ENCODE results near the gene NFIX. TPM values are rescaled to one million over a fixed set of nuclear protein-coding genes. Genes with fewer than 3 reads are reported as not detected.

The NFIX gene
- total and polyA plus RNA-seq, 2 of the 13 experiments (the other 11 are each of a cell fraction or from before 2014, with no cell fraction given): 3.4 to 5.4 TPM

GRCh38 chr19:13052447-13053175 is 57.3 kb downstream of the NFIX start (continued):
- TF ChIP-seq, protein P1, sequence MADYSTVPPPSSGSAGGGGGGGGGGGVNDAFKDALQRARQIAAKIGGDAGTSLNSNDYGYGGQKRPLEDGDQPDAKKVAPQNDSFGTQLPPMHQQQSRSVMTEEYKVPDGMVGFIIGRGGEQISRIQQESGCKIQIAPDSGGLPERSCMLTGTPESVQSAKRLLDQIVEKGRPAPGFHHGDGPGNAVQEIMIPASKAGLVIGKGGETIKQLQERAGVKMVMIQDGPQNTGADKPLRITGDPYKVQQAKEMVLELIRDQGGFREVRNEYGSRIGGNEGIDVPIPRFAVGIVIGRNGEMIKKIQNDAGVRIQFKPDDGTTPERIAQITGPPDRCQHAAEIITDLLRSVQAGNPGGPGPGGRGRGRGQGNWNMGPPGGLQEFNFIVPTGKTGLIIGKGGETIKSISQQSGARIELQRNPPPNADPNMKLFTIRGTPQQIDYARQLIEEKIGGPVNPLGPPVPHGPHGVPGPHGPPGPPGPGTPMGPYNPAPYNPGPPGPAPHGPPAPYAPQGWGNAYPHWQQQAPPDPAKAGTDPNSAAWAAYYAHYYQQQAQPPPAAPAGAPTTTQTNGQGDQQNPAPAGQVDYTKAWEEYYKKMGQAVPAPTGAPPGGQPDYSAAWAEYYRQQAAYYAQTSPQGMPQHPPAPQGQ (CRISPR knock-in tag; IDR thresholded peaks at IDR 0.05; ENCODE audit: borderline replicate concordance): no peak
- no peak for TF ChIP-seq ZNF331 (CRISPR knock-in tag; IDR thresholded peaks at IDR 0.05)
- TF ChIP-seq, protein P2, sequence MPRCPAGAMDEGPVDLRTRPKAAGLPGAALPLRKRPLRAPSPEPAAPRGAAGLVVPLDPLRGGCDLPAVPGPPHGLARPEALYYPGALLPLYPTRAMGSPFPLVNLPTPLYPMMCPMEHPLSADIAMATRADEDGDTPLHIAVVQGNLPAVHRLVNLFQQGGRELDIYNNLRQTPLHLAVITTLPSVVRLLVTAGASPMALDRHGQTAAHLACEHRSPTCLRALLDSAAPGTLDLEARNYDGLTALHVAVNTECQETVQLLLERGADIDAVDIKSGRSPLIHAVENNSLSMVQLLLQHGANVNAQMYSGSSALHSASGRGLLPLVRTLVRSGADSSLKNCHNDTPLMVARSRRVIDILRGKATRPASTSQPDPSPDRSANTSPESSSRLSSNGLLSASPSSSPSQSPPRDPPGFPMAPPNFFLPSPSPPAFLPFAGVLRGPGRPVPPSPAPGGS (CRISPR knock-in tag; IDR thresholded peaks at IDR 0.05): no peak
- 0 out of 2 replicates have a peak, but pooled peaks have one; percentile 17 for TF ChIP-seq MTA1 (CRISPR knock-in tag; IDR thresholded peaks at IDR 0.05; ENCODE audit: borderline replicate concordance)
- no peak for TF ChIP-seq ZNF777 (CRISPR knock-in tag; IDR thresholded peaks at IDR 0.05)
- 0 out of 2 replicates have a peak, but pooled peaks have one; percentile 59 for TF ChIP-seq MTF2 (CRISPR knock-in tag; IDR thresholded peaks at IDR 0.05; ENCODE audit: borderline replicate concordance)
- TF ChIP-seq ATF1 (CRISPR knock-in tag; IDR thresholded peaks at IDR 0.05): no peak
- TF ChIP-seq, protein P3, sequence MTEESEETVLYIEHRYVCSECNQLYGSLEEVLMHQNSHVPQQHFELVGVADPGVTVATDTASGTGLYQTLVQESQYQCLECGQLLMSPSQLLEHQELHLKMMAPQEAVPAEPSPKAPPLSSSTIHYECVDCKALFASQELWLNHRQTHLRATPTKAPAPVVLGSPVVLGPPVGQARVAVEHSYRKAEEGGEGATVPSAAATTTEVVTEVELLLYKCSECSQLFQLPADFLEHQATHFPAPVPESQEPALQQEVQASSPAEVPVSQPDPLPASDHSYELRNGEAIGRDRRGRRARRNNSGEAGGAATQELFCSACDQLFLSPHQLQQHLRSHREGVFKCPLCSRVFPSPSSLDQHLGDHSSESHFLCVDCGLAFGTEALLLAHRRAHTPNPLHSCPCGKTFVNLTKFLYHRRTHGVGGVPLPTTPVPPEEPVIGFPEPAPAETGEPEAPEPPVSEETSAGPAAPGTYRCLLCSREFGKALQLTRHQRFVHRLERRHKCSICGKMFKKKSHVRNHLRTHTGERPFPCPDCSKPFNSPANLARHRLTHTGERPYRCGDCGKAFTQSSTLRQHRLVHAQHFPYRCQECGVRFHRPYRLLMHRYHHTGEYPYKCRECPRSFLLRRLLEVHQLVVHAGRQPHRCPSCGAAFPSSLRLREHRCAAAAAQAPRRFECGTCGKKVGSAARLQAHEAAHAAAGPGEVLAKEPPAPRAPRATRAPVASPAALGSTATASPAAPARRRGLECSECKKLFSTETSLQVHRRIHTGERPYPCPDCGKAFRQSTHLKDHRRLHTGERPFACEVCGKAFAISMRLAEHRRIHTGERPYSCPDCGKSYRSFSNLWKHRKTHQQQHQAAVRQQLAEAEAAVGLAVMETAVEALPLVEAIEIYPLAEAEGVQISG (CRISPR knock-in tag; IDR thresholded peaks at IDR 0.05): no peak
- 0 out of 2 replicates have a peak, but pooled peaks have one; percentile 23 for TF ChIP-seq MXD1 (CRISPR knock-in tag; IDR thresholded peaks at IDR 0.05)
- TF ChIP-seq, protein P4, sequence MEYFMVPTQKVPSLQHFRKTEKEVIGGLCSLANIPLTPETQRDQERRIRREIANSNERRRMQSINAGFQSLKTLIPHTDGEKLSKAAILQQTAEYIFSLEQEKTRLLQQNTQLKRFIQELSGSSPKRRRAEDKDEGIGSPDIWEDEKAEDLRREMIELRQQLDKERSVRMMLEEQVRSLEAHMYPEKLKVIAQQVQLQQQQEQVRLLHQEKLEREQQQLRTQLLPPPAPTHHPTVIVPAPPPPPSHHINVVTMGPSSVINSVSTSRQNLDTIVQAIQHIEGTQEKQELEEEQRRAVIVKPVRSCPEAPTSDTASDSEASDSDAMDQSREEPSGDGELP (IDR thresholded peaks at IDR 0.05; ENCODE audit: borderline replicate concordance, low read depth): no peak
- TF ChIP-seq ZNF34 (CRISPR knock-in tag; IDR thresholded peaks at IDR 0.05; ENCODE audit: borderline replicate concordance): 0 out of 2 replicates have a peak, but pooled peaks have one; percentile 38
- 0 out of 2 replicates have a peak, but pooled peaks have one; percentile 22 for TF ChIP-seq ZMYM4 (CRISPR knock-in tag; IDR thresholded peaks at IDR 0.05)
- TF ChIP-seq ZMYM3 (CRISPR knock-in tag; IDR thresholded peaks at IDR 0.05): no peak
- TF ChIP-seq NBN (conservative IDR thresholded peaks at IDR 0.05): no peak
- TF ChIP-seq PCBP2 (optimal IDR thresholded peaks at IDR 0.05; ENCODE audit: low read depth, low read length, poor library complexity, severe bottlenecking): no peak
- TF ChIP-seq, protein P5, sequence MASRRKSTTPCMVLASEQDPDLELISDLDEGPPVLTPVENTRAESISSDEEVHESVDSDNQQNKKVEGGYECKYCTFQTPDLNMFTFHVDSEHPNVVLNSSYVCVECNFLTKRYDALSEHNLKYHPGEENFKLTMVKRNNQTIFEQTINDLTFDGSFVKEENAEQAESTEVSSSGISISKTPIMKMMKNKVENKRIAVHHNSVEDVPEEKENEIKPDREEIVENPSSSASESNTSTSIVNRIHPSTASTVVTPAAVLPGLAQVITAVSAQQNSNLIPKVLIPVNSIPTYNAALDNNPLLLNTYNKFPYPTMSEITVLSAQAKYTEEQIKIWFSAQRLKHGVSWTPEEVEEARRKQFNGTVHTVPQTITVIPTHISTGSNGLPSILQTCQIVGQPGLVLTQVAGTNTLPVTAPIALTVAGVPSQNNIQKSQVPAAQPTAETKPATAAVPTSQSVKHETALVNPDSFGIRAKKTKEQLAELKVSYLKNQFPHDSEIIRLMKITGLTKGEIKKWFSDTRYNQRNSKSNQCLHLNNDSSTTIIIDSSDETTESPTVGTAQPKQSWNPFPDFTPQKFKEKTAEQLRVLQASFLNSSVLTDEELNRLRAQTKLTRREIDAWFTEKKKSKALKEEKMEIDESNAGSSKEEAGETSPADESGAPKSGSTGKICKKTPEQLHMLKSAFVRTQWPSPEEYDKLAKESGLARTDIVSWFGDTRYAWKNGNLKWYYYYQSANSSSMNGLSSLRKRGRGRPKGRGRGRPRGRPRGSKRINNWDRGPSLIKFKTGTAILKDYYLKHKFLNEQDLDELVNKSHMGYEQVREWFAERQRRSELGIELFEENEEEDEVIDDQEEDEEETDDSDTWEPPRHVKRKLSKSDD (CRISPR knock-in tag; IDR thresholded peaks at IDR 0.05; ENCODE audit: low read depth): no peak
- no peak for TF ChIP-seq TRIM24 (CRISPR knock-in tag; IDR thresholded peaks at IDR 0.05)
- TF ChIP-seq ZNF580 (CRISPR knock-in tag; IDR thresholded peaks at IDR 0.05; ENCODE audit: borderline replicate concordance, low read depth): no peak
